NT2/D1 (cell line): Measurements from ENCODE around the gene OR2A1.
"Not testable (repeated sequence)": the region's sequence is repeated elsewhere in the genome, so short reads cannot be mapped to it uniquely, and the experiment has no call there.

Experiments
- SUZ12 ChIP-seq: IDR thresholded peaks from 2 replicates; pipeline ENCODE4 v1.6.1; 2011; ENCODE audit not compliant: insufficient read length, insufficient read depth; ENCODE audit errors: extremely low read depth
- YY1 ChIP-seq: IDR thresholded peaks from 2 replicates; pipeline ENCODE4 v1.6.1; 2011; ENCODE audit not compliant: insufficient read length, insufficient read depth

- not testable (repeated sequence) for TF ChIP-seq YY1, SUZ12
Measured at GRCh38 chr7:144348625-144349024, 36.4 kb downstream of the OR2A1 start.
